ENCODE results near the gene EEFSEC.

EEFSEC gene

DNA sequence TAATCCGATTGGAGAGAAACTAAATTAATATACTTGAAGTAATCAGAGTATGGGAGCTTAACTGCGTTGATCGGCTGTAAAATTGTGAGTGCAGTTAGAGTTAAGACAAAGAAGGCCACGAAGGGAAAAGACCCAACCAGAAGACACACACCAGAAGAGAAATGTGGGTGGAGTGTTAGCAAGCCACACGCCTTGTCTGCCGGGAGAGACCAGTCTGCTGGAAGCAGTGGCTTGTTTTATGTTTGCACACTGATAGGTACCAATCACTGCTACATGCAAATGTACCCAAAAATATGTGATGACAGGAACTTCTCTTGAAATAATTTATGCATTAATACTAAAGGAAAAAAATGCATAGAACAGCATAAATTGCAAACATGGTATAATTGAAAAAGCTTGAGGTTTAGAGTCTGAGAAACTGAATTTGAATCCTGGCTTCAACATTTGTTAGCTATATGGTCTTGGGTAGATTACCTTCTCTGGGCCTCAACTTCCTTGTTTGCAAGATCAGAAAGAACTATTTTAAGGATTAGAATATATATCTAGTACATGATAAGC is 23.1 kb downstream of the EEFSEC start:
- H3K9me3 ChIP-seq (ENCODE audit: control insufficient read depth, low read depth, low read length) = no peaks in the 10 kb centered on the region
- no peak overlapping the region for H3K4me3 ChIP-seq (ENCODE audit: low read length)
- peaks cover 25% of the 10 kb centered on the region for H3K4me1 ChIP-seq (ENCODE audit: control insufficient read depth, low read depth, low read length)
- no peak overlapping the region for H3K27ac ChIP-seq (ENCODE audit: low read length)
- no peak overlapping the region for H3K9ac ChIP-seq (ENCODE audit: low read length)
- H3K27me3 ChIP-seq (ENCODE audit: control insufficient read depth, insufficient read depth, low read length) = no peaks in the 10 kb centered on the region
- no peaks in the 10 kb centered on the region for H3K36me3 ChIP-seq (ENCODE audit: control insufficient read depth, low read depth, low read length)

DNA sequence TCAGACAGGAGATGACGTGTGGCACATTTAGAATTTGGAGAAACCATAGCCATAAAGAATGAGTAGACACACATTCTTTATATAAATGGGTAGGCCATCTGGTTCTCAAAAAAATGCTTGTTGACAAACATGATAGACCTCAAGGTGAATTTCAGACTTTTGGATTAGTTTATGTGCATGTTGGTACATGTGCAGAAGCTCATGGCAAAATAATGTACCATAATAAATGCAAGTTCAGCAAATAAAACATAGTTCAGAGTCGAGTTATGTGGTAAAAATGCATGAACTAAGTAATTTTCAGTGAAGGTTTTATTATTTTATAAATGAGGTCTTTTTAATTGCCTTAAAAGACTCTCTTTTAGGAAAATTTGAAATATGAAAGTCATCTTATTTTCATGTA is 24.6 kb downstream of the EEFSEC start:
- H3K4me3 ChIP-seq (ENCODE audit: low read length) = no peak overlapping the region
- H3K9ac ChIP-seq (ENCODE audit: low read length) = no peak overlapping the region
- H3K9me3 ChIP-seq (ENCODE audit: control insufficient read depth, low read depth, low read length) = no peaks in the 10 kb centered on the region
- H3K27me3 ChIP-seq (ENCODE audit: control insufficient read depth, insufficient read depth, low read length) = no peaks in the 10 kb centered on the region
- peaks cover 25% of the 10 kb centered on the region for H3K4me1 ChIP-seq (ENCODE audit: control insufficient read depth, low read depth, low read length)
- no peak overlapping the region for H3K27ac ChIP-seq (ENCODE audit: low read length)
- no peaks in the 10 kb centered on the region for H3K36me3 ChIP-seq (ENCODE audit: control insufficient read depth, low read depth, low read length)

DNA sequence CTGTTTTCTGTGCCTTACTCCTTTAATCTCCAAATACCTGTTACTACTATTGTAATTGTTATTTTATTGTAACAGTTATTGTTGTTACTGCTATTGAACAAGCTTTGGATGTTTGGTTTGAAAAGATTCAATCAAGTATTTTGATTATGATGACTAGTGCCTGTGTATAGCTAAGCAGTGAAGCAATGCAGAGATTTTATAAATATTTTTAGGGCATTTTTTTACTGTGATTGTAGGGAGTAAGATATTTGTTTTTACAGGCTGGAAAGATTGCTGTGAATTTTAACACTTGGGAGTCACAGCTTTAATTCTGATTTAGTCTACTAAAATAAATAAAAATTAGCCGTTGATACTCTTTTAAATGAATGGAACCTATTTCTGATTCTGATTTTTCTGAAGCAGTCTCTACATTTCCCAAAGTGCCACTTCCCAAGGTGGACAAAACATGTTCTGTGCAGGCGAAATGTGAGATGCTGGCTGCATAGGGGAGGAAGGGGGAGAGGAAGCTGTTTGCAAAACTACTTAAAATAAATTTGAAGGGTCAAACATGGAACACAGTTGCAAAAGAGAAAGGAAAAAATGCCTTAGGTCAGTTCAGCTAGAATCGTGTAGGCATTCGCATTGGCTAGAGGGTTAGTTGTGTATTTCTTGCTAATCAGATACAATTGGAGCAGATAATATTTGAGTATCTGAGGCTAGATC is 25.7 kb downstream of the EEFSEC start:
- Histone ChIP-seq H3K4me1 (ENCODE audit: control insufficient read depth, low read depth, low read length) (peaks cover 25% of the 10 kb centered on the region), H3K4me3 (ENCODE audit: low read length) (no peak overlapping the region), H3K27ac (ENCODE audit: low read length) (no peak overlapping the region), H3K27me3 (ENCODE audit: control insufficient read depth, insufficient read depth, low read length) (no peaks in the 10 kb centered on the region), H3K9me3 (ENCODE audit: control insufficient read depth, low read depth, low read length) (no peaks in the 10 kb centered on the region), H3K36me3 (ENCODE audit: control insufficient read depth, low read depth, low read length) (no peaks in the 10 kb centered on the region), H3K9ac (ENCODE audit: low read length) (no peak overlapping the region)

DNA sequence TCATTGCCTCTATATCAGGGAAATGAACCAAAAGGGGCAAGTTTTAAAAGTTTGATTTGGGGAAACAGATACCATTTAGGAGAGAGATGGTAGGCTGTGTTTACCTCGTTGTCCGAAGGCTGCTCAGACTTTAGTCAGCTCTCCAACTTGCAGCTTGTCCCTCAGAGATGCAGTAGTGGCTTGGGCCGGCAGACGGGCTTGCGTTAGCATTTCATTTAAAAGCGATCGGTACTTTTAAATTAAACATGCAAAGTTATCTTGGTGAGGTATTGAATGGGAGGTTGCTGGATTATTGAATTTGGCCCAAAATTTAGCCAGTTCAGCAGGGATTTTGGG is 26.2 kb downstream of the EEFSEC start:
- Histone ChIP-seq H3K4me1 (ENCODE audit: control insufficient read depth, low read depth, low read length) (peaks cover 25% of the 10 kb centered on the region), H3K27ac (ENCODE audit: low read length) (no peak overlapping the region), H3K27me3 (ENCODE audit: control insufficient read depth, insufficient read depth, low read length) (no peaks in the 10 kb centered on the region), H3K36me3 (ENCODE audit: control insufficient read depth, low read depth, low read length) (no peaks in the 10 kb centered on the region), H3K9ac (ENCODE audit: low read length) (no peak overlapping the region), H3K9me3 (ENCODE audit: control insufficient read depth, low read depth, low read length) (no peaks in the 10 kb centered on the region), H3K4me3 (ENCODE audit: low read length) (no peak overlapping the region)

DNA sequence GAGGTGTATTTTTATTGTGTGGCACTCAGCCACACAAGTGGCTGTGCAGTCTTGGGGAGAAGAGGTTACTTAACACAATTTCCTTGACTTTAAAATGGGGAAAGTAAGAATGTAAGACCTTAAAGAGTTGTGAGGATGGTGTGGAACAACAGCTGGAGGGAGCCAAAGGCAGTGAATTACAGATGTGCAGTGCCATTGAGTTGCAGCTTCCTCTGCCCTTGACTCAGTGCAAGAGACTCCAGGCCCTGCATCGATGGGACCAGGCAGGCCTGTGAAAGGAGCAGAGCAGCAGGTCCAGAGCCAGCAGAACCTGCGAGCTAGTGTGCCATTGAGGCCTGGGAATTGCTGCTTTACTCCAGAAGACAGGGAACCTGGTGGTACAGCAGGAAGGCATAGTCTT is 27.2 kb downstream of the EEFSEC start:
- Histone ChIP-seq H3K27me3 (ENCODE audit: control insufficient read depth, insufficient read depth, low read length) (no peaks in the 10 kb centered on the region), H3K4me3 (ENCODE audit: low read length) (no peak overlapping the region), H3K4me1 (ENCODE audit: control insufficient read depth, low read depth, low read length) (peaks cover 22% of the 10 kb centered on the region), H3K27ac (ENCODE audit: low read length) (no peak overlapping the region), H3K36me3 (ENCODE audit: control insufficient read depth, low read depth, low read length) (no peaks in the 10 kb centered on the region), H3K9me3 (ENCODE audit: control insufficient read depth, low read depth, low read length) (no peaks in the 10 kb centered on the region), H3K9ac (ENCODE audit: low read length) (no peak overlapping the region)

DNA sequence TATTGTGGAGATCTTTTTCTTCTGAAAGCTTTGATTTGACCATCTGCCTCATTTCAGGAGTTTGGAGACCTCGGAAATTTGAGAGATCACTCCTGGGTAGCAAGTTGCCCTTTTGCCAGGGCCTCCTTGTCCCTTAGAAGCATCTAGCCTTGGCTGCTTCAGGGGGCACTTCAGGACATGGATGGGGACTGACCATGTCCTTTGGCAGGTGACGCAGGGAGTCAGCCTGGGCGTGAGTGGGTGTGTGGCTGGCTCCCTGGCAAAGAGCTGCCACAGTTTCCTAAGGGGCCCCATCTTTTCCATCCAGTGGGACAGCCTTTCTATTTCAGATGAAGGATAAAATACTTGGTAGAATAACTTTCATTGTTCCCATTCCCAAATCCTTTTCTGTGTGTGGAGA is 27.6 kb downstream of the EEFSEC start:
- Histone ChIP-seq H3K27ac (ENCODE audit: low read length) (no peak overlapping the region), H3K9me3 (ENCODE audit: control insufficient read depth, low read depth, low read length) (no peaks in the 10 kb centered on the region), H3K4me1 (ENCODE audit: control insufficient read depth, low read depth, low read length) (peaks cover 22% of the 10 kb centered on the region), H3K9ac (ENCODE audit: low read length) (no peak overlapping the region), H3K27me3 (ENCODE audit: control insufficient read depth, insufficient read depth, low read length) (no peaks in the 10 kb centered on the region), H3K36me3 (ENCODE audit: control insufficient read depth, low read depth, low read length) (no peaks in the 10 kb centered on the region), H3K4me3 (ENCODE audit: low read length) (no peak overlapping the region)

- Histone ChIP-seq H3K4me1 (ENCODE audit: control insufficient read depth, low read depth, low read length) (peaks cover 21% of the 10 kb centered on the region), H3K27ac (ENCODE audit: low read length) (no peak overlapping the region), H3K9me3 (ENCODE audit: control insufficient read depth, low read depth, low read length) (no peaks in the 10 kb centered on the region), H3K9ac (ENCODE audit: low read length) (no peak overlapping the region), H3K27me3 (ENCODE audit: control insufficient read depth, insufficient read depth, low read length) (no peaks in the 10 kb centered on the region), H3K4me3 (ENCODE audit: low read length) (no peak overlapping the region), H3K36me3 (ENCODE audit: control insufficient read depth, low read depth, low read length) (no peaks in the 10 kb centered on the region)
Measured at GRCh38 chr3:128182656-128183055, 29.4 kb downstream of the EEFSEC start.

DNA sequence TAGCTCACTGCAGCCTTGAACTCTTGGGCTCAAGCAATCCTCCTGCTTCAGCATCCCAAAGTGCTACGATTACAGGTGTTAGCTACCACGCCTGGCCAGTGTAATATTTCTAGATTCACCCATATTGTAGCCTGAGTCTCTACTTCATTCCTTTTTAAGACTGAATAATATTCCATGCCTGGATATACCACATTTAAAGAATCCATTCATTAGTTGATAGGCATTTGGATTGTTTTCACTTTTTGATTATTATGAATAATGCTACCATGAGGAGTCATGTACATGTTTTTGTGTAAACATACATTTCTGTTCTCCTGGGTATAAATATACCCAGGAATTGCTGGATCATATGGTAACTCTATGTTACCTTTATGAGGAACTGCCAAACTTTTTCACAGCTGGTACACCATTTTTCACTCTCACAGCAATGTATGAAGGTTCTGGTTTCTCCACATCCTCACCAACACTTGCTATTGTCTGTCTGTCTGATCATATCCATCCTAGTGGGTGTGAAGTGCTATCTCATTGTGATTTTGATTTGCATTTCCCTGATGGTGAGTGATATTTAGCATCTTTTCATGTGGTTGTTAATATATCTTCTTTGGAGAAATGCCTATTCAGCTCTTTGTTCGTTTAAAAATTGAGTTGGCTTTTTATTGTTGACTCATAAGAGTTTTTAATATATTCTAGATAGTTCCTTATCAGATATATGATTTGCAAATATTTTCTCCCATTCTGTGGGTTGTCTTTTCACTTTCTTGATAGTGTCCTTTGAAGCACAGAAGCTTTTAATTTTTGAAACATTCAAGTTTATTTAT is 32.6 kb downstream of the EEFSEC start:
- Histone ChIP-seq H3K27ac (ENCODE audit: low read length) (no peak overlapping the region), H3K4me3 (ENCODE audit: low read length) (no peak overlapping the region), H3K9ac (ENCODE audit: low read length) (no peak overlapping the region), H3K4me1 (ENCODE audit: control insufficient read depth, low read depth, low read length) (no peaks in the 10 kb centered on the region), H3K36me3 (ENCODE audit: control insufficient read depth, low read depth, low read length) (no peaks in the 10 kb centered on the region), H3K9me3 (ENCODE audit: control insufficient read depth, low read depth, low read length) (no peaks in the 10 kb centered on the region), H3K27me3 (ENCODE audit: control insufficient read depth, insufficient read depth, low read length) (no peaks in the 10 kb centered on the region)

- Histone ChIP-seq H3K4me1 (ENCODE audit: control insufficient read depth, low read depth, low read length) (no peaks in the 10 kb centered on the region), H3K9ac (ENCODE audit: low read length) (no peak overlapping the region), H3K36me3 (ENCODE audit: control insufficient read depth, low read depth, low read length) (no peaks in the 10 kb centered on the region), H3K9me3 (ENCODE audit: control insufficient read depth, low read depth, low read length) (no peaks in the 10 kb centered on the region), H3K4me3 (ENCODE audit: low read length) (no peak overlapping the region), H3K27ac (ENCODE audit: low read length) (no peak overlapping the region), H3K27me3 (ENCODE audit: control insufficient read depth, insufficient read depth, low read length) (no peaks in the 10 kb centered on the region)
Measured at GRCh38 chr3:128187495-128187894, 34.2 kb downstream of the EEFSEC start.

GRCh38 chr3:128188326-128188725 is 35.0 kb downstream of the EEFSEC start:
- no peak overlapping the region for H3K4me3 ChIP-seq (ENCODE audit: low read length)
- no peak overlapping the region for H3K9ac ChIP-seq (ENCODE audit: low read length)
- no peak overlapping the region for H3K27ac ChIP-seq (ENCODE audit: low read length)
- no peaks in the 10 kb centered on the region for H3K36me3 ChIP-seq (ENCODE audit: control insufficient read depth, low read depth, low read length)
- no peaks in the 10 kb centered on the region for H3K27me3 ChIP-seq (ENCODE audit: control insufficient read depth, insufficient read depth, low read length)
- H3K9me3 ChIP-seq (ENCODE audit: control insufficient read depth, low read depth, low read length) = no peaks in the 10 kb centered on the region
- H3K4me1 ChIP-seq (ENCODE audit: control insufficient read depth, low read depth, low read length) = peaks cover 6% of the 10 kb centered on the region

- Histone ChIP-seq H3K4me1 (ENCODE audit: control insufficient read depth, low read depth, low read length) (peaks cover 6% of the 10 kb centered on the region), H3K9ac (ENCODE audit: low read length) (no peak overlapping the region), H3K36me3 (ENCODE audit: control insufficient read depth, low read depth, low read length) (no peaks in the 10 kb centered on the region), H3K4me3 (ENCODE audit: low read length) (no peak overlapping the region), H3K9me3 (ENCODE audit: control insufficient read depth, low read depth, low read length) (no peaks in the 10 kb centered on the region), H3K27ac (ENCODE audit: low read length) (no peak overlapping the region), H3K27me3 (ENCODE audit: control insufficient read depth, insufficient read depth, low read length) (no peaks in the 10 kb centered on the region)
Measured at GRCh38 chr3:128188956-128189355, 35.7 kb downstream of the EEFSEC start.

GRCh38 chr3:128190501-128190900 is 37.2 kb downstream of the EEFSEC start:
- no peaks in the 10 kb centered on the region for H3K9me3 ChIP-seq (ENCODE audit: control insufficient read depth, low read depth, low read length)

More at GRCh38 chr3:128190501-128190900, 37.2 kb downstream of the EEFSEC start:
- Histone ChIP-seq H3K27me3 (ENCODE audit: control insufficient read depth, insufficient read depth, low read length) (no peaks in the 10 kb centered on the region), H3K9ac (ENCODE audit: low read length) (no peak overlapping the region), H3K4me3 (ENCODE audit: low read length) (no peak overlapping the region), H3K4me1 (ENCODE audit: control insufficient read depth, low read depth, low read length) (peaks cover 9% of the 10 kb centered on the region), H3K27ac (ENCODE audit: low read length) (no peak overlapping the region), H3K36me3 (ENCODE audit: control insufficient read depth, low read depth, low read length) (no peaks in the 10 kb centered on the region)

Data from iPS-18a (cell line).